HCT116 (cell line): Measurements from ENCODE around the gene APP.

ENCODE experiments used
- YY1 ChIP-seq: IDR thresholded peaks from 2 replicates; pipeline ENCODE4 v1.6.1; 2011; ENCODE audit warnings: low read length, low read depth, moderate library complexity, mild to moderate bottlenecking; ENCODE audit not compliant: insufficient replicate concordance; ENCODE audit errors: extremely low read depth
- TF ChIP-seq, protein P1 (sequence below), 3 experiments: fragments of 200-600 bp in 1 of 3; sonication (generic) in 1 of 3; IDR thresholded peaks in 2 of 3; conservative IDR thresholded peaks in 1 of 3; 2 replicates each; pipeline ENCODE4 v1.5.1; 2012 to 2017; ENCODE audit warnings: low read depth in 2 of 3, low read length in 2 of 3, antibody characterized with exemption in 1 of 3, borderline replicate concordance in 1 of 3, control low read depth in 1 of 3, mild to moderate bottlenecking in 1 of 3, mixed read lengths in 1 of 3, mixed run types in 1 of 3, moderate library complexity in 1 of 3; ENCODE audit not compliant: insufficient read depth in 1 of 3

DNA sequence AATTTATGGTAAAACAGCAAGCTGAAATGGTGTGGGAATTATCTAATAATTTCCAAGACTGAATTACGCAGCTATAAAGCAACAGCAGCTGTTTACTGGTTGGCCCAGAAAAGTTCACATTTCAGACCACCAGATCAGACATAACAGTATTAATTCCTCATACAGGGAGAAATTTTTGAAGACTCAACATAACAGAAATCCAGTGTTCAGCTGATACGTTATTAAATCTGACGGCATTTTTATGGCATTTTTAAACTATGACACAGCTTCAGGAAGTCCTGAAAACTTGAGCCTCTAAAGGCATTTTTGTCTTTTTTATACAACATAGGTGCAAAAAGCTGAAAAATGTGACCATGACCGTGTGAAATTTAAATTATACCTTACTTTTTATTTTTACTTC, 91.2 kb downstream of the APP start:
- TF ChIP-seq, protein P1, sequence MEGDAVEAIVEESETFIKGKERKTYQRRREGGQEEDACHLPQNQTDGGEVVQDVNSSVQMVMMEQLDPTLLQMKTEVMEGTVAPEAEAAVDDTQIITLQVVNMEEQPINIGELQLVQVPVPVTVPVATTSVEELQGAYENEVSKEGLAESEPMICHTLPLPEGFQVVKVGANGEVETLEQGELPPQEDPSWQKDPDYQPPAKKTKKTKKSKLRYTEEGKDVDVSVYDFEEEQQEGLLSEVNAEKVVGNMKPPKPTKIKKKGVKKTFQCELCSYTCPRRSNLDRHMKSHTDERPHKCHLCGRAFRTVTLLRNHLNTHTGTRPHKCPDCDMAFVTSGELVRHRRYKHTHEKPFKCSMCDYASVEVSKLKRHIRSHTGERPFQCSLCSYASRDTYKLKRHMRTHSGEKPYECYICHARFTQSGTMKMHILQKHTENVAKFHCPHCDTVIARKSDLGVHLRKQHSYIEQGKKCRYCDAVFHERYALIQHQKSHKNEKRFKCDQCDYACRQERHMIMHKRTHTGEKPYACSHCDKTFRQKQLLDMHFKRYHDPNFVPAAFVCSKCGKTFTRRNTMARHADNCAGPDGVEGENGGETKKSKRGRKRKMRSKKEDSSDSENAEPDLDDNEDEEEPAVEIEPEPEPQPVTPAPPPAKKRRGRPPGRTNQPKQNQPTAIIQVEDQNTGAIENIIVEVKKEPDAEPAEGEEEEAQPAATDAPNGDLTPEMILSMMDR (IDR thresholded peaks at IDR 0.05 in 2 of 3, conservative IDR thresholded peaks at IDR 0.05 in 1 of 3; ENCODE audit: borderline replicate concordance in 1 of 3, insufficient read depth in 1 of 3, low read depth in 2 of 3, low read length in 2 of 3): no peak
- no peak for TF ChIP-seq YY1
